GM12874 (cell line): Measurements from ENCODE around the gene NDUFB5.

Experiments
- CTCF ChIP-seq: IDR thresholded peaks from 2 replicates; pipeline ENCODE4 v1.5.1; 2011; ENCODE audit warnings: low read depth, mild to moderate bottlenecking, control low read depth, low read length, moderate library complexity; ENCODE audit not compliant: insufficient read depth

The NDUFB5 gene

GRCh38 chr3:179670311-179670710 lies 65.7 kb downstream of the NDUFB5 start:
- TF ChIP-seq CTCF: no peak

- TF ChIP-seq CTCF: no peak
These were observed 66.7 kb downstream of the NDUFB5 start for GRCh38 chr3:179671309-179671708.

- no peak for TF ChIP-seq CTCF
These were observed 67.2 kb downstream of the NDUFB5 start for GRCh38 chr3:179671747-179672242.

- TF ChIP-seq CTCF: no peak
These were observed 68.3 kb downstream of the NDUFB5 start for GRCh38 chr3:179672918-179673317.

GRCh38 chr3:179673523-179673922 lies 68.9 kb downstream of the NDUFB5 start:
- no peak for TF ChIP-seq CTCF

GRCh38 chr3:179676081-179676480 lies 71.5 kb downstream of the NDUFB5 start:
- no peak for TF ChIP-seq CTCF
